Kidney epithelial cell (primary cell): ENCODE results near the gene BRMS1. TPM values are rescaled to one million over a fixed set of nuclear protein-coding genes. Genes with fewer than 3 reads are reported as not detected.
"Not testable (repeated sequence)": the region's sequence is repeated elsewhere in the genome, so short reads cannot be mapped to it uniquely, and the experiment has no call there.

Source experiments
- DNase-seq: peaks from one replicate; pipeline ENCODE4 v3.0.0-alpha.2; 2010; ENCODE audit warnings: low read depth
- H3K27me3 ChIP-seq: 2 replicates; pipeline ENCODE4 v1.6.0; 2011; ENCODE audit warnings: low read length; ENCODE audit not compliant: control insufficient read depth, insufficient read depth
- H3K36me3 ChIP-seq: 2 replicates; pipeline ENCODE4 v1.5.1; 2011; ENCODE audit warnings: low read length; ENCODE audit not compliant: control insufficient read depth, insufficient read depth
- H3K4me3 ChIP-seq: 2 replicates; pipeline ENCODE4 v1.5.1; 2011; ENCODE audit warnings: low read depth, mild to moderate bottlenecking, control low read depth, low read length
- total RNA-seq: library from RNA; depleted of rRNA; stranded (reverse); fragments of >200 nt; gene quantifications from 2 replicates; pipeline ENCODE4 v1.2.3, GENCODE V29; 2015
- TF ChIP-seq, protein P1 (sequence below): IDR thresholded peaks from 2 replicates; pipeline ENCODE4 v1.5.1; 2011; ENCODE audit warnings: mild to moderate bottlenecking, moderate library complexity, low read length, control low read depth, inconsistent platforms; ENCODE audit not compliant: insufficient read depth, poor library complexity, severe bottlenecking

BRMS1 gene, protein sequence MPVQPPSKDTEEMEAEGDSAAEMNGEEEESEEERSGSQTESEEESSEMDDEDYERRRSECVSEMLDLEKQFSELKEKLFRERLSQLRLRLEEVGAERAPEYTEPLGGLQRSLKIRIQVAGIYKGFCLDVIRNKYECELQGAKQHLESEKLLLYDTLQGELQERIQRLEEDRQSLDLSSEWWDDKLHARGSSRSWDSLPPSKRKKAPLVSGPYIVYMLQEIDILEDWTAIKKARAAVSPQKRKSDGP
- 84.9 and 86.5 TPM in 2 replicates for total RNA-seq

DNA sequence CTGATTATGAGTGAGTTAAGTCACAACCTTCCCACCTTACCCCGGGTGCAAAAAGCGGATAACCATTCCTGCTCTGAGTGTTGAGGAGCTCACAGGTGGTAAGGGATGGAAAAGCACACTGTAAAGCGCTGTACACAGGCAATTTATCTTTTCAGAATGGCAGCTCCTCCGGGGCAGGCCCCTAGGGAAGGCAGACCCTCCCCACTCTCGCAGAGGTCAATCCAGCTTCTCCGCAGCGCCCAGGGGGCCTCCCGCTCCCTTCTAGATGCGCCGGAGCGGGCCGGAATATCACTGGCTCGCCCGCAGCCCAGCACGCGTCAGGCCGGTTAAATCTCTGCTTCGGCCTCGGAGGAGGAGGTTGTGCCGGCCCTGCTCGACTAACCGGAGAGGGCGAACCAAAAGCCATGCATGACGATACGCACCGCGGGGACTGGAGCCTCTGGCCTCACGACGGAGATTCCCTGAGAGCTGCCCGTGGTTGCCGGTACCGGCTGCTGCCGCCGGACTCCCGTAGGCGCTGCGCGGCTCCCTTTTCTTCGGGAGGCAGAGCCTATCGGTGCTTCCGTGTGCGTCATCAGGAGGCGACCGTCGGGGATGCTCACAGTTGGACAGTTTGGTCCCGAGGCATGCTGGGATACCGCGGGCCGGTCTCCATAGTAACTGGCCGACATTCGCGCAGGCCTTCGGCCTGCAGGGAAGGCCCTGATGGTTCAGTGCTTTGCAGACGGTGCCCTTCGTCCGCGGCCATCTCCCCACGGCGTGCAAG lies at the start of gene BRMS1:
Gene BRMS1 (minus strand): TSS at position 555 of the 766 bp plus-strand sequence. CDS start 2,870 bp downstream, outside the sequence.
- peak; percentile 91 for DNase-seq
- H3K4me3 ChIP-seq: peak within 1 kb of the TSS; percentile 88
- H3K27me3 ChIP-seq: no peaks in the 10 kb centered on the region
- H3K36me3 ChIP-seq: peaks cover 3% of the 10 kb centered on the region
- TF ChIP-seq, protein P1, sequence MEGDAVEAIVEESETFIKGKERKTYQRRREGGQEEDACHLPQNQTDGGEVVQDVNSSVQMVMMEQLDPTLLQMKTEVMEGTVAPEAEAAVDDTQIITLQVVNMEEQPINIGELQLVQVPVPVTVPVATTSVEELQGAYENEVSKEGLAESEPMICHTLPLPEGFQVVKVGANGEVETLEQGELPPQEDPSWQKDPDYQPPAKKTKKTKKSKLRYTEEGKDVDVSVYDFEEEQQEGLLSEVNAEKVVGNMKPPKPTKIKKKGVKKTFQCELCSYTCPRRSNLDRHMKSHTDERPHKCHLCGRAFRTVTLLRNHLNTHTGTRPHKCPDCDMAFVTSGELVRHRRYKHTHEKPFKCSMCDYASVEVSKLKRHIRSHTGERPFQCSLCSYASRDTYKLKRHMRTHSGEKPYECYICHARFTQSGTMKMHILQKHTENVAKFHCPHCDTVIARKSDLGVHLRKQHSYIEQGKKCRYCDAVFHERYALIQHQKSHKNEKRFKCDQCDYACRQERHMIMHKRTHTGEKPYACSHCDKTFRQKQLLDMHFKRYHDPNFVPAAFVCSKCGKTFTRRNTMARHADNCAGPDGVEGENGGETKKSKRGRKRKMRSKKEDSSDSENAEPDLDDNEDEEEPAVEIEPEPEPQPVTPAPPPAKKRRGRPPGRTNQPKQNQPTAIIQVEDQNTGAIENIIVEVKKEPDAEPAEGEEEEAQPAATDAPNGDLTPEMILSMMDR: no peak

DNA sequence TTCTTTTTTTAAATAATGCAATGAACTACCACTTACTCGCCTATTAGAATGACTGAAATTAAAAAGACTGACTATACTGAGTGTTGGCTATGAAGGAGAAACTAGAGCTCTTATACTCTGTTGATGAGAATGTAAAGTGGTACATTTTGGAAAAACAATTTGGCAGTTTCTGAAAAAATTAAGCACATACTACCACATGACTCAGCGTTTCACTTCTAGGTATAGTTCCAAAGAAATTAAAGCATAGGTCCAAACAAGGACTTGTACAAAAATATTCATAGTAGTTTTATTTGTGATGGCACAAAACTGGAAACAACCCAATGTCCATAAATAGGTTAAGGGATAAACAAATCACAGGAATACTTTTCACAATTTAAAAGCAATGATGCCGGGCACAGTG lies 49.0 kb upstream of the BRMS1 start:
- Histone ChIP-seq H3K4me3 (no peak overlapping the region), H3K27me3 (peaks cover 2% of the 10 kb centered on the region), H3K36me3 (no peaks in the 10 kb centered on the region)
- TF ChIP-seq, protein P1: no peak
- DNase-seq: no peak

DNA sequence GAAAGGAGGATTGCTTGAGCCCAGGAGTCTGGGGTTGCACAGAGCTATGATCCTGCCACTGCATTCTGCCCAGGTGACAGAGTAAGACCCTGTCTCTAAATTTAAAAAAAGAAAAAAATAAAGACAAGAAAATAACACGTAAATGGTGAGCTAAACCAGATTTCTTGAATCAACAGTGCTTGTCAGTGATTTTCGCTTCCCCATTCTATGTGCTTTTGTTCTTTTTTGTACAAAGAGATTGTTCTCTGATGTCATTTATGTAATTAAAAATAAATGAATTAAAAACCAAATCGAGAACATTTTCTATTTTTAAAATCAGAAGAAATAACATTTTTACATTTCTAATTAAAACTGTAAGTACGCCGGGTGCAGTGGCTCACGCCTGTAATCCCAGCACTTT lies 46.4 kb upstream of the BRMS1 start:
- H3K27me3 ChIP-seq: peaks cover 2% of the 10 kb centered on the region
- H3K4me3 ChIP-seq: no peak overlapping the region
- H3K36me3 ChIP-seq: no peaks in the 10 kb centered on the region
- TF ChIP-seq, protein P1: no peak
- DNase-seq: no peak

DNA sequence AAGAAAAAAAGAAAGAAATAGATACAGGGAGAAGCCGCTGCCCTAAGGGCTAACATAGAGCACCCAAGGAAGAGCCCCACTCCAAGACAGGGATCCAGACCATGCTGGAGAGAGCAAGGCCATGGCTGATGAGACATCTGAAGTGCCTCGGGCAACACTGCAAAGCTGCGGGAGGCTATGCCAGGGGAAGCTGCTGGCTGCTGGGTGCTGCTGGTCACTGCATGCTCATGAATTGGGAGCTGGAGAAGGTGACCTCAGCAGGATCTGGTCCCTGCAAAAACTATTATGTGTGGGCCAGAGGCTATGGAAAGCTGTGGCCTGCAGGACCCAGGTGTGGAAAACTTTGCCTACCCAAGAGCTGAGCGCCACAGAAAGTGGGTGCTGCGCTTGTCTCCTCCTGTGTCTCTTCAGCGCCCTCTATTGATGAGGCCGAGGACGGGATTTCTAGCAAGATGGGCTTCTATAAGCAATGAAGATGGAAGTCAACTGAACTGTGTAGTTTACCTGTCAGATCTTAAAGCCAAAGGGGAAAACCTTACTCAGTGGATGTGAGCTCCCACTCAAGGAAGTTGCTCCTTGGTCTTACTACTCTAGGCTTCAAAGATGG lies 44.0 kb upstream of the BRMS1 start:
- no peak for DNase-seq
- Histone ChIP-seq H3K4me3 (no peak overlapping the region), H3K27me3 (peaks cover 2% of the 10 kb centered on the region), H3K36me3 (no peaks in the 10 kb centered on the region)
- TF ChIP-seq, protein P1: peak; percentile 92

DNA sequence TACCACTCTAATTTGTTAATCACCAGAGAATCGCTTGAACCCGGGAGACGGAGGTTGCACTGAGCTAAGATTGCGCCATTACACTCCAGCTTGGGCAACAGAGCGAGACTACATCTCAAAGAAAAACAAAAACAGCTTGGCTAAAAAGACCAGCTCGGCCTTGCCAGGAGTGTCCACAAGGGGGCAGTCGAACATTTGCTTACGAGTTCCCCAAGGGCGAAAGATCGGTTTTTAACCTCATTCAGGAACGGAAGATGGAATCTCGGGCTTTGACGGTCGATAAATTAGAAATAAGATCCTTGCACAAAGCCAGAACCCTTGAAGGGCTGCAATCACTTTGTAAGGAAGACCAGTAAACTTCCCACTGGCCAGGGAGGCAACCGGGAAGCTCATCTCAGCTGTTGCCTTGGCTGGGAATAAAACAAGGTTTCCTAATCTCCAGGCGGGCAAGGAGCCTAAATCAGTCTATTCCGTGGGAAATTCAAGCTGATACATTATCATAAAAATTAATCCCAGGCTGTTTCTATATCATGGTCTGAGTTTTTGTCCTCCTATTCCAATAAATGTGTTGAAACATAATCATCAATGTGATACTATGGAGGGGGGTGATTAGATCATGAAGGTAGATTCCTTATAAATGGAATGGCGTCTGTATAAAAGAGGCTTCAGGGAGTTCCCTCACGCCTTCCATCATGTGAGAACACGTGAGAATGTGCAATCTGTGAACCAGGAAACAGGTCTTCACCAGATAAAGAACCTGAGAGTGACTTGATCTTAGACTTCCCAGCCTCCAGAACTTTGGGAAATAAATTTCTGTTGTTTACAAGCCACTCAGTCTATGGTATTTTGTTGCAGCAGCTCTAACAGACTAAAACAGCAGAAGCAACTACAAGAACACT lies 41.5 kb upstream of the BRMS1 start:
- TF ChIP-seq, protein P1: peak; percentile 95
- H3K27me3 ChIP-seq: no peaks in the 10 kb centered on the region
- DNase-seq: peak; percentile 61
- H3K36me3 ChIP-seq: no peaks in the 10 kb centered on the region
- no peak overlapping the region for H3K4me3 ChIP-seq

DNA sequence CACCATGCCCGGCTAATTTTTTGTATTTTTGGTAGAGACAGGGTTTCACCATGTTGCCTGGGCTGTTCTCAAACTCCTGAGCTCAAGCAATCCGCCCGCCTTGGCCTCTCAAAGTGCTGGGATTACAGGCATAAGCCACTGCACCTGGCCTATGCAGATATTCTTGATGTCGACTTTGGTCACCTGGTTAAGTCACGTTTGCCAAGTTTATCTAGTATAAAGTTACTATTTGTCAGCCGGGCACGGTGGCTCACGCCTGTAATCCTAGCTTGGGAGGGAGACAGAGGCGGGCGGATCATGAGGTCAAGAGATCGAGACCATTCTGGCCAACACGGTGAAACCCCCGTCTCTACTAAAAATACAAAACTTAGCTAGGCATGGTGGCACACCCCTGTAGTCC lies 39.4 kb upstream of the BRMS1 start:
- H3K4me3 ChIP-seq, H3K36me3 ChIP-seq, DNase-seq, H3K27me3 ChIP-seq: not testable (repeated sequence)

DNA sequence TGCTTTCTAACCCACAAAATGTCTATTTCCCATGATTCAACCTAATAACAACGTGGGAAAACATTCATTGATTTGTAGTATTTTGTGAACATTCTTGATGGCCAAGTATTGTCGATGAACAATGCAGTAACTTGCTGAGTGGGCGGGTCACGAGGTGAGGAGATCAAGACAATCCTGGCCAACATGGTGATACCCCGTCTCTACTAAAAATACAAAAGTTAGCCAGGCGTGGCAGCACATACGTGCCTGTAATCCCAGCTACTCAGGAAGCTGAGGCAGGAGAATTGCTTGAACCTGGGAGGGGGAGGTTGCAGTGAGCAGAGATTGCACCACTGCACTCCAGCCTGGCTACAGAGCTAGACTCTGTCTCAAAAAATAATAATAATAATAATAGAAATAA lies 35.4 kb upstream of the BRMS1 start:
- H3K36me3 ChIP-seq, H3K4me3 ChIP-seq, H3K27me3 ChIP-seq, DNase-seq: not testable (repeated sequence)

DNA sequence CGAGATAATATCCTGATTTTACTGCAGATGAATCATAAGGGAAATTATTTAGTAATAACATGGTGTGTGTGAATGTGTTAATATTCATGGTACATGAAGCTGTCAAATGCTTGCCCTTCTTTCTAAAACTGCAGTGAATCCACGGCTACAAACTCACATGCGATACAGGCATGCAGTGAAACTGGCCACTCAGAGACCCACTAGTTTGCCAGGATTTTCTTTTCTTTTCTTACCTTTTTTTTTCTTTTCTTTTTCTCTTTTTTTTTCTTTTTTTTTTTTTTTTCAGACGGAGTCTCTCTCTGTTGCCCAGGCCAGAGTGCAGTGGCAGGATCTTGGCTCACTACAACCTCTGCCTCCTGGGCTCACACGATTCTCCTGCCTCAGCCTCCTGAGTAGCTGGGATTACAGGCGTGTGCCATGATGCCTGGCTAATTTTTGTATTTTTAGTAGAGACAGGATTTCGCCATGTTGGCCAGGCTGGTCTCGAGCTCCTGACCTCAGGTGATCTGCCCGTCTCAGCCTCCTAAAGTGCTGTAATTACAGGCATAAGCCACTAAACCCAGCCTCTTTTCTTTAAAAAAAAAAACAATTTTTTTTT lies 28.9 kb upstream of the BRMS1 start:
- H3K36me3 ChIP-seq, H3K27me3 ChIP-seq, DNase-seq, H3K4me3 ChIP-seq: not testable (repeated sequence)
